Skeletal muscle tissue (tissue), 4 donors: ENCODE data around the gene EFNA4. TPM values are rescaled to one million over a fixed set of nuclear protein-coding genes. Genes with fewer than 3 reads are reported as not detected.

Source experiments
- H3K27ac ChIP-seq: one replicate; pipeline ENCODE4 v1.7.0; 2013; ENCODE audit warnings: mild to moderate bottlenecking, low read depth, low read length, inconsistent platforms
- H3K27me3 ChIP-seq, 3 donors: one replicate each; pipeline ENCODE4 v1.7.0; 2013; ENCODE audit warnings: low read length in 3 of 3; ENCODE audit not compliant: control insufficient read depth in 3 of 3, insufficient read depth in 3 of 3
- H3K36me3 ChIP-seq, 3 donors: one replicate each; pipeline ENCODE4 v1.7.0; 2013; ENCODE audit warnings: low read length in 3 of 3; ENCODE audit not compliant: control insufficient read depth in 3 of 3, insufficient read depth in 3 of 3
- H3K4me1 ChIP-seq, 3 donors: one replicate each; pipeline ENCODE4 v1.7.0; 2013; ENCODE audit warnings: low read length in 3 of 3, mild to moderate bottlenecking in 3 of 3; ENCODE audit not compliant: control insufficient read depth in 3 of 3, insufficient read depth in 3 of 3
- H3K4me3 ChIP-seq, 3 donors: one replicate each; pipeline ENCODE4 v1.7.0; 2013; ENCODE audit warnings: low read length in 3 of 3
- H3K9ac ChIP-seq, 3 donors: one replicate each; pipeline ENCODE4 v1.7.0; 2013; ENCODE audit warnings: low read length in 3 of 3, mild to moderate bottlenecking in 3 of 3, moderate library complexity in 2 of 3, low read depth in 1 of 3
- H3K9me3 ChIP-seq, 3 donors: one replicate each; pipeline ENCODE4 v1.7.0; 2013; ENCODE audit warnings: low read length in 3 of 3; ENCODE audit not compliant: control insufficient read depth in 3 of 3
- total RNA-seq: library from RNA; depleted of rRNA; stranded (reverse); fragments of >200 nt; gene quantifications from one replicate; pipeline ENCODE4 v1.2.3, GENCODE V29; 2014
- donor health status: Osteomylitis.

The EFNA4 gene
- total RNA-seq, 1 donor from 2014 or later, result 3.7 TPM

DNA sequence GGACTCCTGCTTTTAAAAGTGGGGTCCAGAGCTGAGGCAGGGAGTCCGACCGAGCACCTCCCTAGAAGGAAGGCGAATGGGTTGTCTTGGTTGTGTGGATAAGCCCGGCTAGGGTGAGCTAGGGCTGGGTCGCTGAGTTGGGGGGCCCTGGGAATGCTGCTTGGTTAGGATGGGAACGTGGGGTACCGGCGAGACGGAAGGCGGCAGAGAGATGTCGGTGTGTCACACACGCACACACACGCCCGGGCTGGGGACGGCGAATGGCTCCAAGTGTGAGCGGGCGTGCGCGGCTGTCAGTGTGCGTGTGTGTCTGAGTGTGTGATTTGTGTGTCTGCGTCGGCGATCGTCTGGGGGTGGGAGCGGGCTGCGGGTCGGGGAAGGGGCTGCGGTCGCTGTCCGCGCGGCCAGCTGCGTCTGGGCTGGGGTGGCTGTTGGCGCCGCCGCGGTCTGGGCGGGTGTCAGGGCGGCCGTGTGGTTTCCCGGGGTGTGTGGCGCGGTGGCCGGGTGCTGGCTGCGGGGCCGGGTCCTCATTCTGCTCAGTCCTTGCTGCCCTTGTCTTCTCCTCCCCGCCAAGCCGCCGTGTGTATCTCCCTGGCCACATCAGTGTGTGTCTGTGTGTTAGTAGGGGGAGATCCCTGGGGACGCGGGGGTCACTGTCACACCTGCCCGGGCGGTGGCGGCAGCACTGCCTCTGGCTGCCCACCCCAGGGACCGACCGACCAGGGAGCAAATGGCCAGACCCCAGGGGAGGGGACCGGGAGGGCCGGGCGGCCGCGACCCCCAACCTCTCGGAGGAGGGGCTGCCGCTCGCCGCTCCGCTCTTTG lies 16.2 kb downstream of the EFNA4 start:
- Histone ChIP-seq H3K27me3 (peaks cover 53 to 57% (median 53%) of the 10 kb centered on the region in 3 donors), H3K36me3 (no peaks in the 10 kb centered on the region), H3K9me3 (no peaks in the 10 kb centered on the region), H3K4me1 (peaks cover 39 to 53% (median 44%) of the 10 kb centered on the region in 3 donors), H3K27ac (no peak overlapping the region), H3K9ac (peak overlapping the region in 2 of 3 donors; percentile 8 to 45), H3K4me3 (peak overlapping the region; percentile 25 to 45 (median 31))

DNA sequence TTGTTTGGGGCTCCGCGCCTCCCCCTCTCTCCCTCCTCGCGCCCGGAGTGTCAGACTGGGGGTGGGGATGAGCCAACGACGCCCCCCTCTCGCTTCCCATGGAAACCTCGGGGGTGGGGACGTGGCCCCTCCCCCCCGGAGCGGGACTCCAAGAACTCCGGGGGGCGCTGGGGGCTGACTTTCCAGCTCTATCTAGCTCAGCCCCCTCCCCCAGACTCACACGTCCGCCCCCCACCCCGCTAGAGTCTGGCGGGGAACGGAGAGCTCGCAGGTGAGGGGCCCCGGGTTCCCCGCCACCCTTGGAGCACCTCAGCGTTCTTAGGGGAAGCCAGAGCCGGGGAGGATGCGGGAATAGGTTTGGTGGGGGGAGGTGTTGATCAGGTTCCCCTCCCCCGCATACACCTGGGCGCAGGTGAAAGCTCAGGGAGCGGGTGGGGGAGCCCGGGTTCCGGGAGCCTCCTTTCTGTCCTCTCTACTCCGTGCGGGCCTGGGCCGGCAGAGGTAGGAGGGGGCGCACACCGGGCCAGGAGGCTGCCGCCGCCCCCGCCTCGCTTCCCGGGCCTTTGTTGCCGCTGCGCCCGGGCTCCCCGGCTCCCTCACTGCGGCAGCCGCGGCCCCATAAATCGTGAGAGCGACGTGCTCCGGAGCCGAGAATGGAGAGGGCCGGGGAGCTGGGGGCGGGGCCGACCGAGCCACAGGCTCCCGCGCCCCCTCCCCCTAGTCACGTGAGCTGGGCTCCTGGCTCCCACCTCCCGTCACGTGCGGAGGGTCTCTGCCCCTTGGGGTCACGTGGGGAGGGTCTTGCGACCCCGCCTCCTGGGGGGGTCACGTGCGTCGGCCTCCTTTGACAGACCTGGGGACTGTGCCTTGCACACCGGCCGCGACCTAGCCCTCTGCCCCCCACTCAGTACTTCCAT lies 17.0 kb downstream of the EFNA4 start:
- Histone ChIP-seq H3K9me3 (no peaks in the 10 kb centered on the region), H3K27ac (no peak overlapping the region), H3K9ac (no peak overlapping the region), H3K36me3 (no peaks in the 10 kb centered on the region), H3K4me3 (peak overlapping the region in 1 of 3 donors; percentile 45), H3K27me3 (peaks cover 53 to 57% (median 53%) of the 10 kb centered on the region in 3 donors), H3K4me1 (peaks cover 42 to 56% (median 50%) of the 10 kb centered on the region in 3 donors)

DNA sequence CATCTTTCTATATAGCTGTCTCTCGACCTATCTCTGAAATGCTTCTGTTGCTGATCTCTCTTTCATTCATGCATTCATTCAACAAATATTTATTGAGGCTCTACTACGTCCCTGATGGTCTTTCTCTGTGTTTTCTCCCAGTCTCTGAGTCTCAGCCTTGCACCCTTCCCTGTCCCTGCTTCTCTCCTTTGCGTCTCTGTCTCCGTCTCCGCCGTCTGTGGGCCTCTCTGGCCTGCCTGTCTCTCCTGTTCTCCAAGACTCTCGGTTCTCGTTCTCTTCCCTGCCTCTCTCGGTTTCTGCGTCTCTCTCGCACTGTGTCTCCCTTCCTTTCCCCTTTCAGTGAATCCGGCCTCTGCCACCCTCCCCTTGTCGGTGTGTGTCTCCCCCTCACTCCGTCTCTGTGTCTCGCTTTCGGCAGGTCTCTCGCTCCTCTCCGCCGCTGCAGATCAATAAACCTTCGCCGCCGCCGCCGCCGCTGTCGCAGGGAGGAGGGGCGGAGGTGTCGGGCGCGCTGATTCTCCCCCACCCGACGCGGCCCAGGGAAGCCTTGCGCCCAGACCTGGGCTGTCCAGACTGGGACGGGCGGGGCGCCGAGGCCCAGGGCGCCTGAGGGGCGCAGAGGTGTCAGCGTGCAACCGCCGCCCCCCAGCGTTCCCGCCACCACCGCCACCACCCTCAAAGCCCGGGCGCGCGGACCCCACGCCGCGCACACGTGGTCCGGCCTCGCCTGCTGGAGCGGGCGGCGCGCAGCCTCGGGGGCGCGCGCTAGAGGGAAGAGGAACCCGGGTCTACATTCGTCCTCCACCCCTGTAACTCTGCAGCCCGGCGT lies 18.1 kb downstream of the EFNA4 start:
- no peak overlapping the region for H3K27ac ChIP-seq
- H3K36me3 ChIP-seq, result peaks cover 0 to under 1% (median 0%) of the 10 kb centered on the region in 3 donors
- H3K4me1 ChIP-seq, result peaks cover 46 to 59% (median 56%) of the 10 kb centered on the region in 3 donors
- H3K9ac ChIP-seq, result peak overlapping the region in 1 of 3 donors; percentile 8
- H3K27me3 ChIP-seq, result peaks cover 53 to 57% (median 53%) of the 10 kb centered on the region in 3 donors
- peak overlapping the region in 2 of 3 donors; percentile 21 to 52 for H3K4me3 ChIP-seq
- no peaks in the 10 kb centered on the region for H3K9me3 ChIP-seq

DNA sequence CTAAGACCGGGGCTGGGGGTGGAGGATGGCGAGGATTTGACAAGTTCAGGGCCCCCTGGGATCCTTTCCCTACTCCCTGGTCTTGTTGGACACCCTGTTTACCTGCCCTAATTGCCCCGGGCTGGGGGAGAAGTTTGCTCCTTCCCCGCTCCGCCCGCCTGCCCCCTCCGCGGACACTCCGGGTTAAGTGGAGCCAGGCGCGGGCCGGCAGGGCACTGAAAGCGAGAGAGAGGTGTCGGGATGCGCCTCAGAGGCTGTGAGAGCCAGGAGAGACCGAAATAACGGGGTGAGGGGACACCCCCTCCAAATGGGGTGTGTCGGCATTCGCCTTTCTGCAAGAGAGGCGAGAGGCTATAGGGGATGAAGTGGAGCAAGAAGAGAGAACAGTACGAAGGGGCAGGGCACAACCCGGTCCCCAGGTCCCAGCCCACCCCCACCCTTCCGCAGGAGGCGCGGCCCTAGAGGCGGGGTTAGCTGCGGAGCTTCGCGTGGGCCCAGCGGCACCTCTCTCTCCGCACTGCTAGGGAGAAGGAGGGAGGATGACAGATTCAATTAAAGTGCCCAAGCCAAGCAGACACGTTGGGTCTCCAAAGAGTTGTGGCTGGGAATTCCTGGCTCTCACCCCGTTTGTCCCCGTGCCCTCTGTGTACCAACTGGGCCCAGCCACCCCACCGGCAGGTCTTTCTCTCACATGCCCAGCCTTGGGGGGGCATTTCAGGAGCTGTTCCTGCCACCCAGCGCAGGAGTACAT lies 18.9 kb downstream of the EFNA4 start:
- no peaks in the 10 kb centered on the region for H3K9me3 ChIP-seq
- H3K36me3 ChIP-seq, result peaks cover 0 to 2% (median 0%) of the 10 kb centered on the region in 3 donors
- H3K4me3 ChIP-seq, result no peak overlapping the region
- H3K27ac ChIP-seq, result no peak overlapping the region
- peaks cover 46 to 59% (median 56%) of the 10 kb centered on the region in 3 donors for H3K4me1 ChIP-seq
- H3K9ac ChIP-seq, result no peak overlapping the region
- peaks cover 53 to 57% (median 53%) of the 10 kb centered on the region in 3 donors for H3K27me3 ChIP-seq

DNA sequence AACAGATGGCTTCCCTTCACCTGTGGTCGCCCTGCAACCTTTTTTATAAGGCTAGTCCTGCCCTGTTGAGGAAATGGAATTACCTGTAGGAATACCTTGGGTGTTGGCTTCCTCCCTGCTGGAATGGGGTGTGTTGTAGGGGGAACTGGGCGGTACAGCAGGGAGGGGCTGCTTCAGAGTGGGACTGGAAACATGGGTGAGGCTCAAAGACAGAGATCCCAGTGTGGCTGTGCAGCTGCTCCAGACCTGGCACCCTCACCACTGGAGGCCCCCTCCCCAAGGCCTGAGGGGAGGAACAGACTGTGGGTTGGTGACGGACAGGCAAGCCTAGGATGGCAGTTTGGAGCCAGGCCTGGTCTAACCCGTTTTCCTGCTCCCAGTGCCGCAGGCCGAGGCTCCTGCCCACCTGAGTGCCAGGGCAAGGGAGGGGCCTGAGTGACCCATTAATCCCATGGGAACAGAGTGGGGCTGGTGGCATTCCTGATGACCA lies 19.6 kb downstream of the EFNA4 start:
- no peak overlapping the region for H3K27ac ChIP-seq
- peaks cover 46 to 59% (median 56%) of the 10 kb centered on the region in 3 donors for H3K4me1 ChIP-seq
- H3K27me3 ChIP-seq, result peaks cover 53 to 57% (median 53%) of the 10 kb centered on the region in 3 donors
- H3K4me3 ChIP-seq, result no peak overlapping the region
- peaks cover 0 to 2% (median 0%) of the 10 kb centered on the region in 3 donors for H3K36me3 ChIP-seq
- H3K9me3 ChIP-seq, result no peaks in the 10 kb centered on the region
- no peak overlapping the region for H3K9ac ChIP-seq

DNA sequence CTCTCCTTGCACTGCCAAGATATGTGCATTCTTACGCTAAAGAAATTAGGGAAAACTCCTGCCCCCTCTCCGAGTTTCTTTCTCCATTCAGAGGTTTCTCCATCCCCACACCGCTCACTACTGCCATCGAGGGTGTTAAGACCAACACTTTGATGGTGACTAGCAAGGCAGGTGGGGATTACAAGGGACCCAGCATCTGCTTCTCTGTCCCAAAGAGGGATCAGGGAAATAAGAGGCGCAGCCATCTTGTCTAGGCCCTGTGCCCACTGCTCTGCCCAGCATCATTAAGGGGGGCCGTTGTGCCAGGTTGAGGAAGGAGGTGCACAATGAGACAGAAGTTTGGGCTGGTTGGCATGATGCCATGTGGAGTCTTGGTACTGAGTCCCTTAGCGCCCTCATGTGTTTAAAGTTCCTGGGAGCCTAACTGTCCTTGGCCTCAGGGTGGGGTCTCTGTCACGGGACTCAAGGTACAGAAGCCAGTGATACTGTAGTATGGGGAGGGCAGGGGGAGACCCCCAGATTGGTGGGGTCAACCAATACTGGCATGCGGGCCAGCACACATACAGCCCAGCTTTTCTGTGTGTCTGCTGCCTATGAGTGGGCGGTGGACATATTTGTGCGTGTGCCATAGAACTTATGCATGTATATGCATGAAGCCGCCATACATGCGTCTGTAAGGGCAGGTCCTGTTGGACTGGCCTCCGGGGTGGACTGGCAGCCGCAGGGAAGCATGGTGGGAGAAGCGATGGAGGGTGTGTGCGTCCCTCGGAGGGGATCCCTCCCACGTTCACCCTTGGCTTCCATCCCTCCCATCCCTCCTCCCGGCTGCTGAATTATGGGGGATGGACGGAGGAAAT lies 20.6 kb downstream of the EFNA4 start:
- Histone ChIP-seq H3K4me3 (peak overlapping the region; percentile 63 to 91 (median 85)), H3K27me3 (peaks cover 53 to 55% (median 53%) of the 10 kb centered on the region in 3 donors), H3K27ac (no peak overlapping the region), H3K4me1 (peaks cover 43 to 56% (median 56%) of the 10 kb centered on the region in 3 donors), H3K36me3 (peaks cover 0 to 2% (median 0%) of the 10 kb centered on the region in 3 donors), H3K9ac (peak overlapping the region in 2 of 3 donors; percentile 80 to 83), H3K9me3 (no peaks in the 10 kb centered on the region)

DNA sequence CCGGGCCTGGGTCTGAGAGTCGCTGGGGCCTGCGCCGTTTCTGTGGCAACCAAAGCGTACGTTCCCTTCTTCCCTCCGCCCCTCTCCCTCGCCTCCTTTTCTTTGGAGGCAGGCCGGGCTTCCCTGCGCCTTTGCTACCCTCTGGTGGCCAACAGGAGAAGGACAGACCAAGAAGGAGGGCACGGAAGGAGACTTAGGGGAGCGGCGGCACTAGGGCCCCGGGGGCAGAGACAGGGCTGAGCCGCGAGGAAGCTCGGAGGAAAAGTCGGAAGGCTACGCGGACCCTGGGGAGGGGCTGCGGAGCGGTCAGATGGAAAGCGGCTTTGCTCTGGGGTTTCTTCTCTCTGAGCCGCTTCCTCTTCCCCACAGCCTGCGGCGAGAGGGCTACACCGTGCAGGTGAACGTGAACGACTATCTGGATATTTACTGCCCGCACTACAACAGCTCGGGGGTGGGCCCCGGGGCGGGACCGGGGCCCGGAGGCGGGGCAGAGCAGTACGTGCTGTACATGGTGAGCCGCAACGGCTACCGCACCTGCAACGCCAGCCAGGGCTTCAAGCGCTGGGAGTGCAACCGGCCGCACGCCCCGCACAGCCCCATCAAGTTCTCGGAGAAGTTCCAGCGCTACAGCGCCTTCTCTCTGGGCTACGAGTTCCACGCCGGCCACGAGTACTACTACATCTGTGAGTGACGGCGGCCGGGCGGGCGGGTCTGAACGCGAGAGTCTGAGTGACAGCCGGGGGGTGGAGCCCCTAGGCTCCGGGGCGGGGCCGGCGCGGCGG lies 21.4 kb downstream of the EFNA4 start:
- Histone ChIP-seq H3K27ac (peak overlapping the region; percentile 83), H3K9me3 (no peaks in the 10 kb centered on the region), H3K36me3 (peaks cover 0 to 2% (median 0%) of the 10 kb centered on the region in 3 donors), H3K9ac (peak overlapping the region; percentile 79 to 83 (median 80)), H3K4me3 (peak overlapping the region; percentile 85 to 91 (median 87)), H3K4me1 (peaks cover 34 to 49% (median 47%) of the 10 kb centered on the region in 3 donors), H3K27me3 (peaks cover 45 to 47% (median 45%) of the 10 kb centered on the region in 3 donors)
